ENCODE data around the gene PGR.

PGR gene

GRCh38 chr11:101008961-101009689 is 120.5 kb downstream of the PGR start:
- no peak for DNase-seq

GRCh38 chr11:101003468-101003867 is 126.1 kb downstream of the PGR start:
- DNase-seq: no peak

GRCh38 chr11:100999756-101000155 is 129.9 kb downstream of the PGR start:
- DNase-seq: no peak

- no peak for DNase-seq
These were observed 134.6 kb downstream of the PGR start for GRCh38 chr11:100994966-100995365.

- no peak for DNase-seq
These were observed 138.1 kb downstream of the PGR start for GRCh38 chr11:100991541-100991940.

GRCh38 chr11:100990931-100991330 is 138.7 kb downstream of the PGR start:
- DNase-seq: no peak

GRCh38 chr11:100984668-100985067 is 144.9 kb downstream of the PGR start:
- no peak for DNase-seq

GRCh38 chr11:100981196-100981824 is 148.3 kb downstream of the PGR start:
- no peak for DNase-seq

- DNase-seq: no peak
These were observed 149.5 kb downstream of the PGR start for GRCh38 chr11:100980156-100980555.
